ENCODE results near the gene ENC1.
A peak's percentile ranks its signal among the peaks of the same experiment; 100 is the strongest.

- TF ChIP-seq CTCF (IDR thresholded peaks at IDR 0.05; ENCODE audit: low read length): peak; percentile 22; the same call in 1 of the 2 replicates
- no peak for TF ChIP-seq EZH2 (IDR thresholded peaks at IDR 0.05; ENCODE audit: borderline replicate concordance, low read length)
Measured at GRCh38 chr5:74641735-74642542, 1.4 kb upstream of the ENC1 start.
